Measurements from ENCODE around the gene LRRC74A. TPM values are rescaled to one million over a fixed set of nuclear protein-coding genes. Genes with fewer than 3 reads are reported as not detected.

Gene LRRC74A
- total RNA-seq, 3 donors from 2014 or later (not counting 1 experiment from before 2014, with no cell fraction given) = not detected

DNA sequence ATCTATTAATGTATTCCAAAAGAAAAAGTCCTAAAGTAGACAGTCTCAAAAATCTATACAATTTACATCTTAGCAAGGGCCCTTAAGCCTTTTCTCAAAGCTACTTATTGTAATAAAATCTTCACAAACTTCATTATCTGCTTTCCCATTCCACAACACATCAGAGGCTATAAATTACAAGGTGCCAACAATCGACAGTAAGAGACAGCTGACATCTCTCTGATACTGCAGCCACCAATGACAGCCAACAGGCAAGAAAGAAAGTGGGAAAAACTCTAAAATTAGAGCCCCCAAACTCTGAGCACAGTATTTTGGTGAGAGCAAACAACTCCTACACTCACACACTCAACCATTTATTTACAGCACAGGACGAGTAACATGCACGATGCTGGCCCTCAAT is 15.7 kb upstream of the LRRC74A start:
- Histone ChIP-seq H3K36me3 (ENCODE audit: control insufficient read depth, insufficient read depth, low read length) (peaks cover 24% of the 10 kb centered on the region), H3K4me3 (ENCODE audit: low read length) (no peak overlapping the region), H3K9me3 (ENCODE audit: control insufficient read depth, insufficient read depth, low read length) (no peaks in the 10 kb centered on the region), H3K27ac (ENCODE audit: low read length) (peak overlapping the region; percentile 40), H3K4me1 (ENCODE audit: control insufficient read depth, insufficient read depth, low read length) (peaks cover 21% of the 10 kb centered on the region), H3K27me3 (ENCODE audit: control insufficient read depth, insufficient read depth, low read length) (no peaks in the 10 kb centered on the region)
- Mint-ChIP-seq H3K27ac (peak overlapping the region; percentile 88 to 95), H3K36me3 (peaks cover 7% of the 10 kb centered on the region), H3K9me3 (no peaks in the 10 kb centered on the region), H3K4me3 (peak overlapping the region; percentile 90), H3K27me3 (ENCODE audit: low read depth in 2 of 2) (no peaks in the 10 kb centered on the region), H3K4me1 (peaks cover 25 to 30% of the 10 kb centered on the region in 2 donors)
- intact Hi-C loops (cut with micrococcal nuclease) = no loop called here
- TF ChIP-seq, protein P1, sequence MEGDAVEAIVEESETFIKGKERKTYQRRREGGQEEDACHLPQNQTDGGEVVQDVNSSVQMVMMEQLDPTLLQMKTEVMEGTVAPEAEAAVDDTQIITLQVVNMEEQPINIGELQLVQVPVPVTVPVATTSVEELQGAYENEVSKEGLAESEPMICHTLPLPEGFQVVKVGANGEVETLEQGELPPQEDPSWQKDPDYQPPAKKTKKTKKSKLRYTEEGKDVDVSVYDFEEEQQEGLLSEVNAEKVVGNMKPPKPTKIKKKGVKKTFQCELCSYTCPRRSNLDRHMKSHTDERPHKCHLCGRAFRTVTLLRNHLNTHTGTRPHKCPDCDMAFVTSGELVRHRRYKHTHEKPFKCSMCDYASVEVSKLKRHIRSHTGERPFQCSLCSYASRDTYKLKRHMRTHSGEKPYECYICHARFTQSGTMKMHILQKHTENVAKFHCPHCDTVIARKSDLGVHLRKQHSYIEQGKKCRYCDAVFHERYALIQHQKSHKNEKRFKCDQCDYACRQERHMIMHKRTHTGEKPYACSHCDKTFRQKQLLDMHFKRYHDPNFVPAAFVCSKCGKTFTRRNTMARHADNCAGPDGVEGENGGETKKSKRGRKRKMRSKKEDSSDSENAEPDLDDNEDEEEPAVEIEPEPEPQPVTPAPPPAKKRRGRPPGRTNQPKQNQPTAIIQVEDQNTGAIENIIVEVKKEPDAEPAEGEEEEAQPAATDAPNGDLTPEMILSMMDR (IDR thresholded peaks at IDR 0.05) = no peak
- DNase-seq = no peak
- WGBS (ENCODE audit: insufficient coverage) = 70% methylated on average over 3 of the region's 3 CpGs
- no peak for ATAC-seq

DNA sequence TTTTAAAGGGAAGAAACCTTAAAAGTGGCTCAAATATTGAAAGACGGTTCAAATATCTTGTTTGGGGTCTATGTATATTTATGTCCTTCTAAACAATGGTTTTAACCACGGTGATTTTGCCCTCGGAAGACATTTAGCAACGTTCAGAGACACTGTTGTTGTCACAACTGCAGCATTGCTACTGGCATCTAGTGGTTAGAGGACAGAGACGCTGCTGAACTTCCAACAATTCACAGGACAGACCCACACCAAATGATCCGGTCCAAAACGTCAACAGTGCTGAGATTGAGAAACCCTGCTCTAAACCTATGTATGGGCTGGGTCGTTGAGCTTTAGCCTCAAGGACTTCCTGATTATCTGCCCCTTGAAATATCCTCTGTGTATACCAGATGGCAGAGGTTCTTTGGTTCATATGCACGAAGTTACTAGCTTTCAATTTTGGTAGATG is 15.2 kb upstream of the LRRC74A start:
- Mint-ChIP-seq H3K4me3 (peak overlapping the region; percentile 90), H3K27ac (peak overlapping the region; percentile 88 to 95), H3K9me3 (no peaks in the 10 kb centered on the region), H3K36me3 (peaks cover 7% of the 10 kb centered on the region), H3K27me3 (ENCODE audit: low read depth in 2 of 2) (no peaks in the 10 kb centered on the region), H3K4me1 (peaks cover 25 to 30% of the 10 kb centered on the region in 2 donors)
- Histone ChIP-seq H3K9me3 (ENCODE audit: control insufficient read depth, insufficient read depth, low read length) (no peaks in the 10 kb centered on the region), H3K4me1 (ENCODE audit: control insufficient read depth, insufficient read depth, low read length) (peaks cover 21% of the 10 kb centered on the region), H3K36me3 (ENCODE audit: control insufficient read depth, insufficient read depth, low read length) (peaks cover 20% of the 10 kb centered on the region), H3K27ac (ENCODE audit: low read length) (peak overlapping the region; percentile 40), H3K4me3 (ENCODE audit: low read length) (peak overlapping the region; percentile 16), H3K27me3 (ENCODE audit: control insufficient read depth, insufficient read depth, low read length) (no peaks in the 10 kb centered on the region)
- TF ChIP-seq, protein P1 (IDR thresholded peaks at IDR 0.05) = peak; percentile 32
- intact Hi-C loops (cut with micrococcal nuclease) = loop anchor here (1.0 kb wide), 1 partner anchor 101 kb away; no protein-coding TSS in a partner anchor
- WGBS (ENCODE audit: insufficient coverage) = 7% methylated on average over 9 of the region's 9 CpGs
- ATAC-seq = peak; percentile 14 to 20 (median 16)
- peak in 1 of 2 donors; percentile 61 for DNase-seq

DNA sequence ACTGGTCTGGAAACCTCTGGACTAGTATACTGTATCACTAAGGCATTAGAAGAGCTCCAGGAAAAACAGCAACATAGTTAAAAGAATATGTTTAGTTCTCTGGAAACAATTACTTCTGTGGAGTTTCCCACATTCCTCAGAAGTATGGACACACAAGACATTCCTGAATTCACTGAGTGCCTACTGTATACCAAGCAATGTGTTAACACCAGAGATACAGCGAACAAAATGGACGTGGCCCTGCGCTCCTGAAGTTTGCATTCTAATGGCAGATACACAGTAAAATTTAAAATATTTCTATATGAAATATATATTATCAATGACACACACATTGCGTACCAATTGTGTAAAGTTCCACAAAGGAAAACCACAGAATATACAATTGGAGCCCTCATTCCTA is 14.6 kb upstream of the LRRC74A start:
- H3K4me3 Mint-ChIP-seq = peak overlapping the region; percentile 90

More for the DNA sequence above, 14.6 kb upstream of the LRRC74A start:
- peaks cover 21% of the 10 kb centered on the region for H3K4me1 ChIP-seq (ENCODE audit: control insufficient read depth, insufficient read depth, low read length)
- peaks cover 17% of the 10 kb centered on the region for H3K36me3 ChIP-seq (ENCODE audit: control insufficient read depth, insufficient read depth, low read length)
- H3K27me3 ChIP-seq (ENCODE audit: control insufficient read depth, insufficient read depth, low read length) = no peaks in the 10 kb centered on the region
- peak overlapping the region; percentile 57 for H3K27ac ChIP-seq (ENCODE audit: low read length)
- peak overlapping the region; percentile 88 to 95 for H3K27ac Mint-ChIP-seq
- H3K4me3 ChIP-seq (ENCODE audit: low read length) = peak overlapping the region; percentile 65
- no peaks in the 10 kb centered on the region for H3K27me3 Mint-ChIP-seq (ENCODE audit: low read depth in 2 of 2)
- intact Hi-C loops (cut with micrococcal nuclease) = loop anchor here (1.0 kb wide), 1 partner anchor 101 kb away; no protein-coding TSS in a partner anchor
- DNase-seq (peak in 1 of 2 donors; percentile 12), ATAC-seq (no peak)
- no peaks in the 10 kb centered on the region for H3K9me3 Mint-ChIP-seq
- TF ChIP-seq, protein P1 (IDR thresholded peaks at IDR 0.05) = peak; percentile 5
- H3K4me1 Mint-ChIP-seq = peaks cover 25 to 30% of the 10 kb centered on the region in 2 donors
- WGBS (ENCODE audit: insufficient coverage) = 70% methylated on average over 4 of the region's 4 CpGs
- no peaks in the 10 kb centered on the region for H3K9me3 ChIP-seq (ENCODE audit: control insufficient read depth, insufficient read depth, low read length)
- peaks cover 7% of the 10 kb centered on the region for H3K36me3 Mint-ChIP-seq
